Measurements from ENCODE around the gene PNLIP.

The PNLIP gene

GRCh38 chr10:116565534-116565933 lies 19.8 kb downstream of the PNLIP start:
- no peaks in the 10 kb centered on the region for H3K36me3 ChIP-seq (ENCODE audit: insufficient read depth, low read length)
- H3K9me3 ChIP-seq (ENCODE audit: insufficient read depth, low read depth, low read length), result no peaks in the 10 kb centered on the region
- H3K4me2 ChIP-seq (ENCODE audit: low read depth, low read length, poor library complexity, severe bottlenecking), result no peak overlapping the region
- no peaks in the 10 kb centered on the region for H3K4me1 ChIP-seq (ENCODE audit: insufficient read depth, low read length, poor library complexity, severe bottlenecking)
- H3K9ac ChIP-seq (ENCODE audit: low read depth, low read length, poor library complexity, severe bottlenecking), result no peak overlapping the region
- H3K79me2 ChIP-seq (ENCODE audit: insufficient read depth, low read length), result no peaks in the 10 kb centered on the region
- no peaks in the 10 kb centered on the region for H3K9me2 ChIP-seq (replicated peaks; ENCODE audit: low read depth, low read length)
- no peaks in the 10 kb centered on the region for H4K20me1 ChIP-seq (ENCODE audit: insufficient read depth, low read length, poor library complexity, severe bottlenecking)
- H3K27me3 ChIP-seq (ENCODE audit: insufficient read depth, low read length, poor library complexity, severe bottlenecking), result no peaks in the 10 kb centered on the region
- H2AFZ ChIP-seq (ENCODE audit: low read length), result no peak overlapping the region
- no peak for TF ChIP-seq CTCF (conservative IDR thresholded peaks at IDR 0.05; ENCODE audit: low read length)
- TF ChIP-seq EZH2phosphoT487 (IDR thresholded peaks at IDR 0.05; ENCODE audit: borderline replicate concordance), result no peak
- H3K4me3 ChIP-seq (ENCODE audit: low read length, poor library complexity, severe bottlenecking), result no peak overlapping the region
- no peaks in the 10 kb centered on the region for H3F3A ChIP-seq (ENCODE audit: low read depth)

- H3K9me3 ChIP-seq (ENCODE audit: insufficient read depth, low read depth, low read length), result no peaks in the 10 kb centered on the region
Observed at GRCh38 chr10:116566932-116567331, 21.2 kb downstream of the PNLIP start.

GRCh38 chr10:116567335-116567734 lies 21.6 kb downstream of the PNLIP start:
- H3K27me3 ChIP-seq (ENCODE audit: insufficient read depth, low read length, poor library complexity, severe bottlenecking), result no peaks in the 10 kb centered on the region
- H3K4me3 ChIP-seq (ENCODE audit: low read length, poor library complexity, severe bottlenecking), result no peak overlapping the region
- H3F3A ChIP-seq (ENCODE audit: low read depth), result no peaks in the 10 kb centered on the region
- H3K9me3 ChIP-seq (ENCODE audit: insufficient read depth, low read depth, low read length), result no peaks in the 10 kb centered on the region
- H3K36me3 ChIP-seq (ENCODE audit: insufficient read depth, low read length), result no peaks in the 10 kb centered on the region
- H3K79me2 ChIP-seq (ENCODE audit: insufficient read depth, low read length), result no peaks in the 10 kb centered on the region
- no peak overlapping the region for H3K9ac ChIP-seq (ENCODE audit: low read depth, low read length, poor library complexity, severe bottlenecking)
- TF ChIP-seq EZH2phosphoT487 (IDR thresholded peaks at IDR 0.05; ENCODE audit: borderline replicate concordance) (no peak), CTCF (conservative IDR thresholded peaks at IDR 0.05; ENCODE audit: low read length) (no peak)
- H3K9me2 ChIP-seq (replicated peaks; ENCODE audit: low read depth, low read length), result no peaks in the 10 kb centered on the region
- no peak overlapping the region for H3K4me2 ChIP-seq (ENCODE audit: low read depth, low read length, poor library complexity, severe bottlenecking)
- no peak overlapping the region for H2AFZ ChIP-seq (ENCODE audit: low read length)
- no peaks in the 10 kb centered on the region for H4K20me1 ChIP-seq (ENCODE audit: insufficient read depth, low read length, poor library complexity, severe bottlenecking)
- no peaks in the 10 kb centered on the region for H3K4me1 ChIP-seq (ENCODE audit: insufficient read depth, low read length, poor library complexity, severe bottlenecking)

More at GRCh38 chr10:116566932-116567331, 21.2 kb downstream of the PNLIP start:
- no peak overlapping the region for H3K4me3 ChIP-seq (ENCODE audit: low read length, poor library complexity, severe bottlenecking)
- H3K36me3 ChIP-seq (ENCODE audit: insufficient read depth, low read length), result no peaks in the 10 kb centered on the region
- H3K9me2 ChIP-seq (replicated peaks; ENCODE audit: low read depth, low read length), result no peaks in the 10 kb centered on the region
- H3F3A ChIP-seq (ENCODE audit: low read depth), result no peaks in the 10 kb centered on the region
- H3K79me2 ChIP-seq (ENCODE audit: insufficient read depth, low read length), result no peaks in the 10 kb centered on the region
- H3K4me1 ChIP-seq (ENCODE audit: insufficient read depth, low read length, poor library complexity, severe bottlenecking), result no peaks in the 10 kb centered on the region
- no peak for TF ChIP-seq EZH2phosphoT487 (IDR thresholded peaks at IDR 0.05; ENCODE audit: borderline replicate concordance)
- no peak for TF ChIP-seq CTCF (conservative IDR thresholded peaks at IDR 0.05; ENCODE audit: low read length)
- no peak overlapping the region for H2AFZ ChIP-seq (ENCODE audit: low read length)
- H4K20me1 ChIP-seq (ENCODE audit: insufficient read depth, low read length, poor library complexity, severe bottlenecking), result no peaks in the 10 kb centered on the region
- no peaks in the 10 kb centered on the region for H3K27me3 ChIP-seq (ENCODE audit: insufficient read depth, low read length, poor library complexity, severe bottlenecking)
- no peak overlapping the region for H3K9ac ChIP-seq (ENCODE audit: low read depth, low read length, poor library complexity, severe bottlenecking)
- no peak overlapping the region for H3K4me2 ChIP-seq (ENCODE audit: low read depth, low read length, poor library complexity, severe bottlenecking)

All from Loucy (cell line).